NCI-H2171 (cell line): ENCODE data around the gene OGFR.

Experiments
- DNase-seq: peaks from one replicate; lab custom pipeline; 2025; lab: John Stamatoyannopoulos, UW

Gene OGFR

GRCh38 chr20:62770111-62770910 is 34.3 kb upstream of the OGFR start:
- DNase-seq, result no peak

- no peak for DNase-seq
These were observed 33.7 kb upstream of the OGFR start for GRCh38 chr20:62770916-62771315.

GRCh38 chr20:62771396-62772102 is 33.1 kb upstream of the OGFR start:
- no peak for DNase-seq

GRCh38 chr20:62772103-62772611 is 32.5 kb upstream of the OGFR start:
- no peak for DNase-seq

GRCh38 chr20:62772619-62772989 is 32.0 kb upstream of the OGFR start:
- DNase-seq, result no peak

GRCh38 chr20:62772990-62773844 is 31.4 kb upstream of the OGFR start:
- DNase-seq, result no peak

GRCh38 chr20:62773845-62774714 is 30.6 kb upstream of the OGFR start:
- peak; percentile 89 for DNase-seq

GRCh38 chr20:62774762-62775161 is 29.9 kb upstream of the OGFR start:
- no peak for DNase-seq

GRCh38 chr20:62775206-62775605 is 29.4 kb upstream of the OGFR start:
- DNase-seq, result no peak

GRCh38 chr20:62776035-62776691 is 28.5 kb upstream of the OGFR start:
- DNase-seq, result no peak

- peak; percentile 82 for DNase-seq
These were observed 27.7 kb upstream of the OGFR start for GRCh38 chr20:62776692-62777527.

GRCh38 chr20:62777528-62777830 is 27.2 kb upstream of the OGFR start:
- no peak for DNase-seq

- no peak for DNase-seq
These were observed 26.6 kb upstream of the OGFR start for GRCh38 chr20:62778058-62778457.

- DNase-seq, result no peak
These were observed 25.8 kb upstream of the OGFR start for GRCh38 chr20:62778601-62779416.

- DNase-seq, result no peak
These were observed 25.3 kb upstream of the OGFR start for GRCh38 chr20:62779417-62779685.

- DNase-seq, result peak; percentile 97
These were observed 24.4 kb upstream of the OGFR start for GRCh38 chr20:62780204-62780603.

GRCh38 chr20:62780696-62781095 is 23.9 kb upstream of the OGFR start:
- DNase-seq, result peak; percentile 74

- no peak for DNase-seq
These were observed 22.3 kb upstream of the OGFR start for GRCh38 chr20:62782149-62782892.

GRCh38 chr20:62782893-62783278 is 21.7 kb upstream of the OGFR start:
- peak; percentile 36 for DNase-seq
